IPS-15b (cell line): Measurements from ENCODE around the gene MKNK1.

ENCODE experiments used
- H3K27me3 ChIP-seq: one replicate; pipeline ENCODE4 v1.6.1; 2013; ENCODE audit warnings: low read length; ENCODE audit not compliant: control insufficient read depth, insufficient read depth
- H3K36me3 ChIP-seq: one replicate; pipeline ENCODE4 v1.6.1; 2013; ENCODE audit warnings: low read length; ENCODE audit not compliant: control insufficient read depth, insufficient read depth
- H3K4me1 ChIP-seq: one replicate; pipeline ENCODE4 v1.6.1; 2013; ENCODE audit warnings: mild to moderate bottlenecking, low read length; ENCODE audit not compliant: control insufficient read depth, insufficient read depth
- H3K4me3 ChIP-seq: one replicate; pipeline ENCODE4 v1.5.1; 2013; ENCODE audit warnings: low read depth, low read length
- H3K9ac ChIP-seq: one replicate; pipeline ENCODE4 v1.6.1; 2013; ENCODE audit warnings: low read depth, mild to moderate bottlenecking, low read length
- H3K9me3 ChIP-seq: one replicate; pipeline ENCODE4 v1.6.1; 2013; ENCODE audit warnings: mild to moderate bottlenecking, low read length; ENCODE audit not compliant: control insufficient read depth, insufficient read depth

The MKNK1 gene

DNA sequence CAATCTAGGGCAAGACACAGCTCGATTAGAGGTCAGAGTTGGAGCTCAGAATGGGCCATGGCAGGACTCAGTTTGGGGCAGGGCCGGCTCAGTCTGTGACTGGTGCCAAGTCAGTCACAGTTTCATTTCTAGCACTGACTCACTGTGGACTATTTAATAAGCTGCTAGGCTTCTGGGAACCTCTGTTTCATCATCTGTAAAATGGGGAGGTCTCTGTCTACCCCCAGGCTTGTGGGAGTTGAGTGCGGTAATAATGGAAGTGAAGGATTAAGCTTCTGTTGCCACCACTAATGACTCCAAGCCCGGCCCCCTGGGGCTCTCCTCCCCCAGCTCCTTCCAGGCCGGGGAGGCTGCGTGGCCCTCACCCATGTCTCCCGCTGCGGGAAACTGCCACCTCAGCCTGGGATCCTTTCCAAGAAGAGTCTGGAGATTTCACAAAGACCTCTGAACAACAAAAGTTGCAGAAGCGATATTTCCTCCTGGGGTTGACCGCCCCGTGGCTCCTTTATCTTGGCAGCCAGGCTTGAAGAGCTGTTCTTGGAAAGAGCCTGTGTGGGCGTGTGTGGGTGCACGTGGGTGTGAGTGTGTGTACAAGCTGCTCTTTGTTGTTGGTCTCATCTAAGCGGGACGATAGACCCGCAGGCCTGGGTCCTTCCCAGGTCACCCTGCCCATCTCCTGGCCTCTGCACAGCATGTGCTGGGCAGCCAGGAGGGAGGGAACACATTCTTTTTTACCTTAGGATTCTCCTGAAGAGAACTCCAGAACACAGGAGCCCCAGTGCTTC, 81.7 kb downstream of the MKNK1 start:
- Histone ChIP-seq H3K9ac (no peak overlapping the region), H3K9me3 (no peaks in the 10 kb centered on the region), H3K36me3 (no peaks in the 10 kb centered on the region), H3K4me3 (peak overlapping the region; percentile 13), H3K27me3 (peaks cover 84% of the 10 kb centered on the region), H3K4me1 (peaks cover 46% of the 10 kb centered on the region)

- Histone ChIP-seq H3K4me3 (no peak overlapping the region), H3K27me3 (peaks cover 81% of the 10 kb centered on the region), H3K4me1 (peaks cover 51% of the 10 kb centered on the region), H3K9me3 (no peaks in the 10 kb centered on the region), H3K9ac (no peak overlapping the region), H3K36me3 (no peaks in the 10 kb centered on the region)
These were observed 82.7 kb downstream of the MKNK1 start for GRCh38 chr1:46521414-46521813.

DNA sequence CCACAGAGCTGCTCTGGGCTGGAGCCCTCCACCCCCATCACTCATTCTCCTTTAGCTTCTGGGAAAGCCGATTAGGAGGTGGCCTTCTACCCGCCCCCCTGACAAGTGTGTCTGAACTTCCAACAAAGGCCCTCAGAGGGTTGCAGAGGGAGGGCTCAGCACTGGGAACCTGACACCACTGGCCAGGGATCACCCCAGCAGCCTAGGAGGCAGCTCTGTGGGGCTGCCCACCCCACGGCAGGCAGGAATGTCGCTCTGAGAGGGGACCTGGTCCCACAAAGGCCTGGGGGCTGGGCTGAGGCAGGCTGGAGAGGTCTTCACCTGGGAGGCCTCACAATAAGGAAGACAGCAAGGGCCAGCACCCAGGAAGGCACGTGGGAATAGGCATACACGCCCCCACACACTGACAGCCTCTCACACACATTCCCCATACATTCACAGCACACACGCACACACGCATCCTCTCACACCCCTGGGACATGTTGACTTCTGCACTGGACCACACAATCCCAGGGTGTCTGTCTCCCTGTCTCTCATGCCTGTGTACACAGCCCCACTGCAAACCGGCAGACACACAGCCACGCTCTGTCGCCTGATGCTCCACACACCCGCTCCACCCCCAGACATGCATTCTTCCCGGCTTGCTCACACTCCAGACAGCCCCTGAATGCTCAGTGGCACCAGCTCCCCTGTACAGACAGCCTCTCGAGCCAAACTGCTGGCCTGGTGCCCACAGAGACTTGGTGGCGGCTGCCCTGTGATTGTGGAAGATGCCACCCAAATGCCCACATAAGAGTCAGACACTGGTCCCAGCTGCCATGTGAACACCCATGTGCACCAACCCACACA, 83.8 kb downstream of the MKNK1 start:
- peaks cover 82% of the 10 kb centered on the region for H3K27me3 ChIP-seq
- H3K4me3 ChIP-seq, result no peak overlapping the region
- H3K9me3 ChIP-seq, result no peaks in the 10 kb centered on the region
- no peak overlapping the region for H3K9ac ChIP-seq
- H3K4me1 ChIP-seq, result peaks cover 45% of the 10 kb centered on the region
- no peaks in the 10 kb centered on the region for H3K36me3 ChIP-seq

- H3K9me3 ChIP-seq, result no peaks in the 10 kb centered on the region
- peaks cover 82% of the 10 kb centered on the region for H3K27me3 ChIP-seq
- no peak overlapping the region for H3K4me3 ChIP-seq
- H3K36me3 ChIP-seq, result no peaks in the 10 kb centered on the region
- H3K9ac ChIP-seq, result no peak overlapping the region
- H3K4me1 ChIP-seq, result peaks cover 40% of the 10 kb centered on the region
These were observed 84.9 kb downstream of the MKNK1 start for GRCh38 chr1:46519209-46519608.

DNA sequence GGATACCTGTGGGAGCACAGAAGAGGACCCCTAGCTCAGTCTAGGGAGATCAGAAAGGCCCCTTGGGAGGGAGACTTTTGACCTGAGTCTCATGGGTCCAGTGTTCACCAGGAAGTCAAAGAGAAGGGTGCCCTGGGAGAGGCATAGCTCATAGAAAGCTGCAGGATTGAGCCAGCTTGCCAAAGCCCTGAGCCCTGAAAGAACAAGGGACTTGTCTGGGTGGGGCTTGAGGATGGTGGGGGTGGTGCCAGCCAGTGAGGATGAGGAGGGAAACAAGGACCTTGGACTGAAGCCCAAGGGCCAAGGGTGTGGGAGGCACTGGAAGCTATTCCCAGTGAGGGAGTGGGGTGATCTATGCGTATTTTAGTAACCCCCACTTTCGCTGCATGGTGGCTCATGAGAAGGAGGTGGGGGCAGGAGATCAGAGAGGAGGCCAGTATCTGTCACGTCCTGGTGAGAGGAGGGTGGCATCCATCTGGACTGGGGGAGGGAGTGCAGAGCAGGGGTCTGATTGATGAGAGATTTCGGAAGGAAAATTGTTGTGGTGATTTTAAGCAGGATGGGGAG, 86.1 kb downstream of the MKNK1 start:
- no peaks in the 10 kb centered on the region for H3K36me3 ChIP-seq
- H3K9ac ChIP-seq, result no peak overlapping the region
- peaks cover 38% of the 10 kb centered on the region for H3K4me1 ChIP-seq
- H3K9me3 ChIP-seq, result no peaks in the 10 kb centered on the region
- no peak overlapping the region for H3K4me3 ChIP-seq
- peaks cover 80% of the 10 kb centered on the region for H3K27me3 ChIP-seq

DNA sequence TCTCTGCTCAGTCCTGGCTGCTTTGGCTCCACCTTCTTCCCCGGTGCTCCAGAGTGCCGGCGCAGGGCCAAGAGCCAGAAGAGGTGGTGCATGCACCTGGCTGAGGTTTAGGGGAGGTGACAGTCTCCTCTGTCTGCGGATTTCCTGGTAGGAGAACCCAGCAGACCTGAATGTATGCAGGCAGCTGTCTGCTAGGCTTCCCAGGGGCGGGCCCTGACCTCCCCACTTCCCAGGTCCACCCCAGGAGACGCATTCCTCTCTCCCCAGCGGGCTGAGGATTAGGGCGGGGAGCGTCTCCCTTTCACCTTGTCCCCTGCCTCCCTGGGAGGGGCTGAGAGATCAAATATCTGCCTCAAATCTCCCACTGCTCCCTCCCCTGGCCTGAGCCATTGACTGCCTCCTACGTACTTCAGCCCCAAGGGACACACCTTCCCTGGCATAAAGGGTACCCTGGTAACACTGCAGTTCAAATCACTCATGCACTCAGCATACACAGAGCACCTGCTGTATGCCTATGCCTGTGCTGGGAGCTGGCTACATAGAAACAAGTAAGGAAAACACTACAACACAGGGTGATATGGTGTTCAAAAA, 87.0 kb downstream of the MKNK1 start:
- peaks cover 31% of the 10 kb centered on the region for H3K4me1 ChIP-seq
- H3K9ac ChIP-seq, result no peak overlapping the region
- no peaks in the 10 kb centered on the region for H3K9me3 ChIP-seq
- H3K36me3 ChIP-seq, result no peaks in the 10 kb centered on the region
- peaks cover 76% of the 10 kb centered on the region for H3K27me3 ChIP-seq
- peak overlapping the region; percentile 36 for H3K4me3 ChIP-seq

- no peak overlapping the region for H3K9ac ChIP-seq
- H3K36me3 ChIP-seq, result no peaks in the 10 kb centered on the region
- peak overlapping the region; percentile 36 for H3K4me3 ChIP-seq
- no peaks in the 10 kb centered on the region for H3K9me3 ChIP-seq
- H3K4me1 ChIP-seq, result peaks cover 33% of the 10 kb centered on the region
- H3K27me3 ChIP-seq, result peaks cover 76% of the 10 kb centered on the region
These were observed 87.7 kb downstream of the MKNK1 start for GRCh38 chr1:46516200-46516950.

- Histone ChIP-seq H3K9ac (no peak overlapping the region), H3K4me3 (no peak overlapping the region), H3K36me3 (no peaks in the 10 kb centered on the region), H3K9me3 (no peaks in the 10 kb centered on the region), H3K4me1 (peaks cover 34% of the 10 kb centered on the region), H3K27me3 (peaks cover 73% of the 10 kb centered on the region)
These were observed 88.5 kb downstream of the MKNK1 start for GRCh38 chr1:46515576-46515975.

- Histone ChIP-seq H3K4me3 (no peak overlapping the region), H3K9me3 (no peaks in the 10 kb centered on the region), H3K36me3 (no peaks in the 10 kb centered on the region), H3K9ac (no peak overlapping the region), H3K27me3 (peaks cover 71% of the 10 kb centered on the region), H3K4me1 (peaks cover 26% of the 10 kb centered on the region)
These were observed 90.5 kb downstream of the MKNK1 start for GRCh38 chr1:46513536-46513935.

DNA sequence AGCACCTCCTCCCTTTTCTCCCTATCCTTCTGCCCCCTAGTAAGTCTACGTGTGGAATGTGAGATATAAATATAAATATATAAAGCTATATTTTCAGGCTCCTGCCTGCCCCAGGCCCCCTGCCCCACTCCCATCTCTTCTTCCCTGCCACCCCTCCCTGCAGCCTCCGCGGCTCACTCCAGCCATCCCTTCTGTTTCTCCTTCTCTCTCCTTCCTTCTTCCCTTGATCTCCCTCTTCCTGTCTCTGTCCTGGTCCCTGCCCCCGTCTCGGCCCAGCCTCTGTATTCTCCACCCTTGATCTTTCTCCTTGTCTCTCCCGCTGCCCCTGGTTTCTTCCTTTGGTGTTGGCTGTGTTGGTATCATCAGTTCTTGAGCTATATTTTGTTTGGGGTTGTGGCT, 91.3 kb downstream of the MKNK1 start:
- H3K27me3 ChIP-seq, result peaks cover 63% of the 10 kb centered on the region
- no peak overlapping the region for H3K4me3 ChIP-seq
- H3K9me3 ChIP-seq, result no peaks in the 10 kb centered on the region
- no peak overlapping the region for H3K9ac ChIP-seq
- no peaks in the 10 kb centered on the region for H3K36me3 ChIP-seq
- peaks cover 20% of the 10 kb centered on the region for H3K4me1 ChIP-seq
